Embryonic facial prominence (tissue), 1 donor: ENCODE measurements around the gene SNX25.
"Not testable (repeated sequence)": the region's sequence is repeated elsewhere in the genome, so short reads cannot be mapped to it uniquely, and the experiment has no call there.

ENCODE experiments used
- DNase-seq: peaks from one replicate; pipeline ENCODE4 v3.0.0-alpha.2; 2016; ENCODE audit errors: extremely low spot score

SNX25 gene

DNA sequence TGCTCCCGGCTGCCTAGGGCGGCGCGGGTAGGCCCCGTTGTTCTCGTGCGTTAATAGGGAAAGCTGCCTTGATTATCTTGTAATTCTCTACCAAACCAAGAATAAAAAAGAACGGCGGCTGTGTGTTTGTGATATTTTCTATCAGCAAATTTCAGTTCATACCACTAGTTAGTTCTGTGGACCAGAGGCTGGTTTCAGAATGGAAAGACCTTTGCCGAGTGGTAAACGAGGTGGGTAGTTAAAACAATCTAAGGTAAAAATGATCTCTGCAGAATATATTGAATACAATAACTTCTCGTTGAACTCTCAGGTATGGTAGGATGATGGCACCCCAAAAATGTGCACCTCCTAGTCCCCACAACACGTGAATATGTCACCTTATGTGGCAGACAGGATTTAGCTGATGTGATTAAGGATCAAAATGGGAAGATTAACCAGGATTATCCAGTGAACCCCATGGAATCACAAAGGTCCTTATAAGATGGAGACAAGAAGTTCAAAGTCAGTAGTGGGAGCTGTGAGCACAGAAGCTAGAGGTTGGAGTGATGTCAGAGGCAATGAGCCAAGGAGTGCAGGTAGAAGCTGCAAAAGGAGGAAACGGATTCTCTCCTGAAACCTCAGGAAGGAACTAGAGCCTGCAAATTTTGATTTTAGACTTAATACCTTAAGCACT, 5.0 kb upstream of the SNX25 start:
- DNase-seq = no peak

DNA sequence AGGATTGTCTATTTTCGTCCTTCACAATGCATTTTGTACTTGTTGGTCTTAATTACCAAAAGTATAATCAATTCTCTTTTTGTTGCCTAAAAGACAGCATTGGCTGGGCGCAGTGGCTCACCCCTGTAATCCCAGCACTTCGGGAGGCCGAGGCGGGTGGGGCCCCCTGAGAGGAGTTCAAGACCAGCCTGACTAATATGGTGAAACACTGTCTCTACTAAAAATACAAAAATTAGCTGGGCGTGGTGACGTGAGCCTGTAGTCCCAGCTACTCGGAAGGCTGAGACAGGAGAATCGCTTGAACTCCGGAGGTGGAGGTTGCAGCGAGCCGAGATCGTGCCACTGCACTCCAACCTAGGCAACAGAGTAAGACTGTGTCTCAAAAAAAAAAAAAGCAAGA, 4.3 kb upstream of the SNX25 start:
- not testable (repeated sequence) for DNase-seq

DNA sequence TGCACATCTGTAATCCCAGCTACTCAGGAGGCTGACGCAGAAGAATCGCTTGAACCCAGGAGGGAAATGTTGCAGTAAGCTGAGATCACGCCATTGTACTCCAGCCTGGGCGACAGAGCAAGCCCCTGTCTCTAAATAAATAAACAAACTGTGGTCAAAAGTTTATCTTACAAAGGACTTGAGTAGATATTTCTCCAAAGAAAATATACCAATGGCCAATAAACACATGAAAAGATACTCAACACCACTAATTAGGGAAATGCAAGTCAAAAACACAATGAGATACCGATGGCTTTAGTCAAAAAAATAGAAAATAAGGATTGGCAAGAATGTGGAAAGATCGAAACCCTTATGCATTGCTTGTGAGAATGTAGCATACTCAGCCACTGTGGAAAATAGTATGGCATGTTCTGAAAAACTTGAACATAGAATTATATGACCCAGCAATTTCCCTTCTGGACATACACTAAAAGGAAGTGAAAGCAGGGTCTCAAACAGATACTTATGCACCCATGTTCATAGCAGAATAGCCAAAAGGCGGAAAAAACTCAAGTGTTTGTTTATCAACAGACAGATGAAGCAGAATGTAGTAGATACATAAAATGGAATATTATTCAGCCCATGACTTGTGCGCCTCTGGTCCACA, 3.6 kb upstream of the SNX25 start:
- DNase-seq = no peak

DNA sequence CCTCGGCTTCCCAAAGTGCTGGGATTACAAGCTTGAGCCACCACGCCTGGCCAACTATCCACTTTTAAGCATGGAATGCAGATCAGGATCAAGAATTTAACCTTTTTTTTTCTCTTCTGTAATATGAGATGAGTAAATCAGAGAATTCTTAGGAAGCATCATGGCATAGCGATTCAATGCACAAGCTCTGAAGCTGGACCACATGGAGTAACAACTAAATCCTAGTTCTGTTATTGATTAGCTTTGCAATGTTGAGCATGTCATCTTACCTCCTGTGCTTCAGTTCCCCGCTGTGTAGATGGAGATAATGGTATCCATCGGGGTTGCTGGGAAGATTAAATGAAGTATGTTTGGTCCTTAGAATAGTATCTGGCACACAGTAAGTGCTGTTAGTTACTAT, 1.9 kb upstream of the SNX25 start:
- DNase-seq = no peak

DNA sequence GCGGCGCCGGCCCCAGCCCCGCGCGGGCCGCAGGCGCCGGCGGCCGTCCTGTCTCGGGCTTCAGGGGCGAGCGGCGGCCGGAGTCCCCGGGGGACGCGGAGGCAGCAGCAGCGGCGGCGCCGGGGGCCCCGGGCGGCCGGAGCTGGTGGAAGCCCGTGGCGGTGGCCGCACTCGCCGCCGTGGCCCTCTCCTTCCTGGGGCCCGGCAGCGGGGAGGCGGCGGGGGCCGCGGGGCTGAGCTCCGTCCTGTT, 379 bp downstream of the SNX25 start:
- not testable (repeated sequence) for DNase-seq

DNA sequence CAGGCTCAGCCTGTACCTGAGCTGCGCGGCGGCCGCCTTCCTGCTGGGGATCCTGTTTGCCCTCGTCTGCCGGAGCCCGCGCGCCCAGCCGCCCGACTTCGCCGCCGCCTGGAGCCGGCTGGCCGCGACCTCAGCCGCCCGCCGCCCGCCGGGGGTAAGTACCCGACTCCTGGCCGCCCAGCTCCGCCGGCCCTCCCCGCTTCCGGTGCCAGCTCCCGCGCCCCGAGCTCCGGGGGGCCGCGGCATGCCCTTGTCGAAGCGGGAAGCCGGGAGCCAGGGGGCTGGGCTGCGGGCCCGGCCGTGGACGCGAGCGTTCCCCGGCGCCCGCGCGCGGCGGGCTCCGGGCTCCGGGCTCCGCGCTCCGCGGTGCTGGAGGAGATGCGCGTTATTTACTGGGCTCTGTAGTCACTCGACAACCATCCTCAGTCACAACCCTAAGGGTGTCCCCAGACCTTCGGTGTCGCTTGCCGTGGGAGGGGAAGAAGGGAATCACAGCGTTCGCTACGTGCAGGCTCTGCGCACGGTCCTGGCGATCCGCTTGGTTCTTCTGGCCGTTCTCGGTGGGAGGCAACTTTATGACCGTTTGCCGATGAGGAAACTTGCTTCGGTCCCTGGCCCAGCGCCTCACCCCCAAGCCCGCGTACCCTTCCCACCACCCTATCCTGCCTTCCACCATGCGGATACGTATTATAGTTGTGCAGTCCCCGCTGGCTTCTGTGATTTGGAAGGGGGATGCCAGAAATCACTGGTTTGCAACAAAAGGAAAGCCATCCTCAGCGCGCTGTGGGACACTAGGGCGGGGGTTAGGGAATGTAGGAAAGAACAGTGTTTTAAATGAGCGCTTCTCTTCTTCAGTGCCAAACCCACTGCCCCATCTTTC, 944 bp downstream of the SNX25 start:
- DNase-seq = no peak

DNA sequence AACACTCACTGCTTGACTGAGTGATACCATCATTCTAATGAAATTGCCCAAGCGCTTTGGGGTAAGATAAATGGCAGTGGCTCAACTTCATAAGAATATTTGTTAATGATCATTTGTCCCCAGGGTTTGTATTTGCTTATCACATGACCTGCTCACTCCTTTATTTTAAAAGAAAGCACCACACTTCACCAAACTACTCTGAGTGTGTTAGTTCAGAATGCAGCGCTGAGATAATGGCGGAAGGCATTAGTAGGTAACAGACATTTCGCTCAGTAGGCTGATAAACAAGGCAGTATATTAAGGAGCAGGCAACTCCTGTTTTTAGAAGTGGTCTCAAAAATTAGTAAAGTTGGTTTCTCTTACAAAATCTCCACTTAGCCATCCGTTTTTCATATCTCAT, 1.6 kb downstream of the SNX25 start:
- no peak for DNase-seq

DNA sequence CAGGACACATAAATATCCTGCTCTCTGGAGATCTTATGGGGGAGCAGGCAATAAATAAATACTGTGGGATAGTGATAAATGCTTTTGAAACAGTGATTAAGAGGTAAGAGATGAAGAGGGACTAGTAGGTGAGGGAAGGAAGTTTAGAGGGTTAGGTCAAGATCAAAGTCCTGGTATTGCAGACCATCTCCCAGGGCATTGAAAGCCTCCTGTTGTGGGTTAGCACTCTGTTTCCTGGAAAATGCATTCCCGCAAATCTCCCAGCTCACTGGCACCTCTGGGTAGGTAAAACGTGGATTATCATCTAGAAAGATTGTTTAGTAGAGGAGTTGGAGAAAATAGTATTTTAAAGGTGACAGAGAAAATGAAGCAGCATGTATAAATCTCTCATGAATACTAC, 2.2 kb downstream of the SNX25 start:
- no peak for DNase-seq

DNA sequence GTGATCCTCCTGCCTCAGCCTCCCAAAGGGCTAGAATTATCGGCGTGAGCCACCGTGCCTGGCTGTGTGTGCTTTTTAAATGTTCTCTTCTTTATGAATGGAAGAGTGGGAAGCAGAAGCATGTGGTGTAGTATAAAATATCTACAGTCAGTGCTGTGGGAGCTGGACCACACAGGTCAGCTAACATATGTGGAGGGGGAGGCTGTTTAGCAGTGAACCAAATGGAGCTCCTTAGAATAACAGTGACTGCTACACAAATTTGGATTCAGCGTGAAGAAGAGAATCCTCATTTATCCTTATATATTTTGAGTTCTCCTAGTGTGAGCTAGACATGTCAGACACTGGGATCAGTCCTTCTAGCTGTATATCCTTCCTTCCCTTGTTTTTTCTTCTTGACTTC, 3.2 kb downstream of the SNX25 start:
- no peak for DNase-seq

DNA sequence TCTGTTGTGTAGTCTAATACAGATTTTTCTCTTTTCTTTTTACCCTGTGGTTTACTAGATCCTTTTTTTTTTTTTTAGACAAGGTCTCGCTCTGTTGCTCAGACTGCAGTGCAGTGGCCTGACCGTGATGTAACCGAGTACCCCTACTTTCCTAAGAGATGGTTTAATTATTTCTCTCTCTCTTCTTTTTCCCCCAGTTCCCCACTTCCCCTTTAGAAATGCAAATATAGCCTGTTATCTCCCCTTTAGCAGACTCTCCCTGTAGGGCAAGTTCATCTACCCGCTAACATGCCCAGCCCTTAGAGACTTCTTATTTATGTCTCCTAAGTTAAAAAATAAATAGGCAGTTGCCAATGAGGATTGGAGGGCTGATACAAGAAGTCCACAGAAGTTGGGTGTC, 4.5 kb downstream of the SNX25 start:
- DNase-seq = no peak

DNA sequence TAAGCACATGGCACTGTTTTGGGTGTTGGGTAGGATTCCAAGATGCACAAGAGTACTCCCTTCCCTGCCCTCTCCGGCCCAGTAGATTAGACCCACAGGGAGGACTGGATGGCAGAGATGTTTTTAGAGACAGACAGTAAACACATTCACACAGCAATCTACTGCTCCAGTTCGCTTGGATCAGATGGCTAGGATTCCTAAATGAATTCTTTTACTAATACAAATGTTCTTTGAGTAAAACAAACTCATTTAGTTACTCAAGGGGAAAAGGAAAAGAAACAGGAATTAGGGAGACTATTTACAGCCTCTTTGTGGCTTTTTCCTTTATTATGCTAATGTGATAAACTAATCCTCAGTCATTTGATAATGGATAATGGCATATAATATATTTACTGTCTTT, 5.9 kb downstream of the SNX25 start:
- no peak for DNase-seq

DNA sequence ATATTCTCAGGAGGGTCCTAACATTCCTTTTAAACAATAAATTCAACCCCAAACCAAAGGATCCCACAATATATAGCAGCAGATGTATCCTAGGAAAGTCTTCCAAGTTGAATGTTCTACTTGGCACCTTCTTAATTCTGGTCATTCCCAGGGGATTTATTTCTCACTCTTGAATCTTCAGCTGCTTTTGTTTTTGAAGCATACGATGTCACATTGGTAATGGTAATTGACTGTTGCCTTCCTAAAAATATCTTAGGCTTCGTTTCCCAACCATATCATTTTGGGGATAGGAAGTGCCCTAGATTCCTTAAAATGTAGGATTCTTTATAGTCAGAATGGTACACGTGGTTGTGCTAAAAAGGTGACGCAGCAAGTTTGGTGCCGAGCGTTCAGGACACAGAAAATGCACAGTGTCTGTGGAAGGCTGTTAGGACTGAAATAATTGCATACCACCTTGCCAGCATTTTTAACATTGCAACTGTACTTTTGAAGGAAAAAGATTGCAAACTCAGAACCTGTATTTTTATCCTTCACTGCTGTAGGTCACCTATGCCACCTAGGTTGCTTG, 8.1 kb downstream of the SNX25 start:
- DNase-seq = no peak

DNA sequence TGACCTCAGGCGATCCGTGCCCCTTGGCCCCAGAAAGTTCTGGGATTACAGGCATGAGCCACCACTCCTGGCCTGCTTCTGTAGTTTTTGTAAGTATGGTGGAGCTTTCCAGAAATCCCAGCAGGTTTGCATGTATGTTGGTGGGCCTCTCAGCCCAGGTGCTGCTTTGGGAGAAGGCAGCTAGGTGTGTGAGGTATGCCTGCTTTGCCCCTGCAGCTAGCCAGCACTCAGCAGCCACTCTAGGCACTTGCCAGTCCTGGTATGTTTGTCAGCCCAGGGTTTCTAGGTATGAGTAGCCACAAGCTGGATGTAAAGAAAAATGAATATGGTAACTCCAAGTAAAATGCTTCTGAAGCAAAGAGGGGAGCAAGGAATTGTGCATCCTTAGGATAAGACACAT, 8.9 kb downstream of the SNX25 start:
- DNase-seq = no peak

DNA sequence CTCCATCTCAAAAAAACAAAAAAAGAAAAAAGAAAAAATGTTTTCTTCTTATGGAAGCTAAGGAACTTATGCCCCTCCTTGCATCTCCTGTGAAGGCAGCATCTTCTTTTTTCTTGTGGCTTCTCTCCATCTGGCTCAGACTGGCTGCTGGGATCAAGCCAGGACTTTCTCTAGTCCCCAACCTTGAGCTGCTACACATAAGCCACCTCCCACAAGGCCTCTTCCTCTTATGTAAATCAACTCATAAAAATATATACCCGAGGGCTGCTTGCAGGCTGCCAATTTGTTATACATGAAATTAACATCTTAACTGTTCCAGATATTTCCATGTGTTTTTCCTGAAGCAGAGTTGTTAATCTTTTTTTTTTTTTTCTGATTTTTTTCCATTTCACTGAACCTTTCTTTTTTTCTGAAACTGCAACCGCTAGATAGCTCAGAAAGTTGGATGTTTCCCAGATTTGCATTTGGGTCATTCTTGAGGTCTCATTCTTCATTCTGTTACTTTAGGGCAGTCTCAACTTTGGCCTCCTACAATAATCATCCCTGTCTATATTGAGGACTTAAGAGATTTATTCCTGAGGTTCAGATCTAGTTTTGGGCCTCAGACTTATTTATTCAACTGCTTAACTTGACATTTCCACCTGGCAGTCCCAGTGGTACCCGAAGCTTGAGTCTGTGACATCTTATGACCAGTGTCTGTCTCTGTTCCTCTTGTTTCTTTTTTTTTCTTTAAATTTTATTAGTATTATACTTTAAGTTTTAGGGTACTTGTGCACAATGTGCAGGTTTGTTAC, 10.3 kb downstream of the SNX25 start:
- peak; percentile 63 for DNase-seq

DNA sequence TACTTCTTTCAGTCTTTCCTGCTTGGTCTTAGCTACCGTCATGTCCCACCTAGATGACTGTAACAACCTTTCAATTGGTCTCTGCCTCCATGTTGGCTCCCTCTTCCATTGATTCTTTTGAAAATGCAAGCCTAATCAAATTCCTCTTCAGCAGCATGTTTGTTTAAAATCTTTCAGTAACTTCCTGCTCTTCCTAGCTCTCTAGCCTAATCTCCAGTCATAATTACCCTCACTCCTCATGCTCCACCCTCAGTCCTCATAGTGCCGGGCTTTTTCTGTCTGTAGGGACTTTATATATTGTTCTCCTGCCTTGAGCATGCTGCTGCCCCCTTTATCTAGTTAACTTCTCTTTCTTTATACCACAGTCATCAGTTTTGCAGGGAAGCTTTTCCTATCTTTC, 12.1 kb downstream of the SNX25 start:
- no peak for DNase-seq

DNA sequence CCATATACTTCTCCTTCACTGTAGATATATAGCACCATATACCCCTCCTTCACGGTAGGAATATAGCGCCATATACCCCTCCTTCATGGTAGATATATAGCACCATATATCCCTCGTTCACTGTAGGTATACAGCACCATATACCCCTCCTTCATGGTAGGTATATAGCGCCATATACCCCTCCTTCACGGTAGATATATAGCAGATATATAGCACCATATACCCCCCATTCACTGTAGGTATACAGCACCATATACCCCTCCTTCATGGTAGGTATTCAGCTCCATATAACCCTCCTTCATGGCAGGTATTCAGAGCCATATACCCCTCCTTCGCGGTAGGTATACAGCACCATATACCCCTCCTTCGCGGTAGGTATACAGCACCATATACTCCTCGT, 12.5 kb downstream of the SNX25 start:
- DNase-seq = no peak

DNA sequence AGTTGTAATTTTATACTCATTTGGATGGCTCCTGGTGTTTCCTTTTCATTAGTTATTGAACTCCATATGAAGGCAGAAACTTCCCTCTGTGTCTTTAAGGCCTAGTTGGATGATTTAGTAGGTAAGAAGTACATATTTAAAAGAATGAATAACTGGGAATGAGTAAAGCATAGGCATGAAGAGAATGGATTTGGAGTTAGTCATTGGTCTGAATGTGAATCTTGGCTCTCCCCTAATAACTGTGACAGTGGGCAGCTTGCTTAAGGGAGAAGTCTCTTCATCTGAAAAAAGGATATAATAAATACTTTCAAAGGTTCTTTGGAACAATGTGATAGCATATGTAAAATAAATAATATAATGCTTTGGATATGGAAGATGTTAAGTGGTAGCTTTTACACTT, 13.2 kb downstream of the SNX25 start:
- no peak for DNase-seq

DNA sequence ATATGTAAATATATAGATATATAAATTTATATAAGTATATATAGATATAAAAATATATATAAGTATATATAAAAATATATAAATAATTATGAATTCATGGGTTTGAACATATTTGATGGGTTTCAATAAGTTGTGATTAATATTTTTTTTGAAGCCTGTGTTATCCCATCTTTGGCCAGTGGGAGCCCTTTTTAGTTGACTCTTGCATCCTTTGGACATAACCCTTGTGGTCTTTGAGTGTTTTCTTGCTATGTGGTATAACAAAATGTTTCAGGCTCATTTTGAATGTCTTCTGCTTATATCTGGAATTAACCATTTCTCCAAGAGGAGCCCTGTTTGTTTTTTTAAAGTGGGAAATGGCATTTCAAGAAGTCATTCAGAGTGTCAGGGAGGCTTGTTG, 15.2 kb downstream of the SNX25 start:
- no peak for DNase-seq

DNA sequence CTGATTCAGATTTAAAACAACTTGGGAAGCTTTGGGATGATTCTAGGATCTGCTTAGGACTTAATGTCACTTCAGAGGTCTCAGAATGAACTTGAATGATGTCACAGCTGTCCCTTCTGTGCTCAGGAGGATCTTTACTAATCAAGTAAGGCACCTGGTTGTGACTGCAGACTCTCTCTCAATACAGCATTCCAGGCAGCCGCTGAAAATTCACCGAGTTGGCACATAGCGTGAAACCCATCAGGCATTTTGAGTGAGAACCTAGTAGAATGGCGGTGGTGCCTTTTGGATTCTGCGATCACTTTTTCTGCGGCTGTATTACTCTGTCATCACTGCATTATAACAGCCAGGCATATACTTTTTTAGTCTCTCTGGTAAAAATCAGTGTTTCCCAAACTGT, 16.5 kb downstream of the SNX25 start:
- DNase-seq = no peak

DNA sequence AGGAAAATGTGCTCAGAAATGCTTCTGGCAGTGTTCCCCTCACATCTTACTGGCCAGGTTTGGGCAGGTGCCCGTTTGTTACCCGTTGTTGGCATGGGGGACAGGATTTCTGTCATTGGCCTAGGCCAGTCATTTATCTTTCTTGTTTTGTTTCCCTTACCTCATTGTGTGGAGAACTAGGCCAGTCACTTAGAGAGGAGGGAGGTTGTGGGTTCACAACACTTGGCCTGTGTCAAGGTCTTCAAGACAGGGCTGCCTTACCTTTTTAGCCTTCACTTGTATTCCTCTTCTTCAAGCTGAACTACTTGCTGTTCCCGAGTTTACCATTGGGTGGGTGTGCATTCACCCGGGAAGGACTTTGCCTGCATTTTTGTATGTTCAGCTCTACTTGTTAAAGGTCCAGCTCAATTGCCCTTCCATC, 17.7 kb downstream of the SNX25 start:
- DNase-seq = no peak

DNA sequence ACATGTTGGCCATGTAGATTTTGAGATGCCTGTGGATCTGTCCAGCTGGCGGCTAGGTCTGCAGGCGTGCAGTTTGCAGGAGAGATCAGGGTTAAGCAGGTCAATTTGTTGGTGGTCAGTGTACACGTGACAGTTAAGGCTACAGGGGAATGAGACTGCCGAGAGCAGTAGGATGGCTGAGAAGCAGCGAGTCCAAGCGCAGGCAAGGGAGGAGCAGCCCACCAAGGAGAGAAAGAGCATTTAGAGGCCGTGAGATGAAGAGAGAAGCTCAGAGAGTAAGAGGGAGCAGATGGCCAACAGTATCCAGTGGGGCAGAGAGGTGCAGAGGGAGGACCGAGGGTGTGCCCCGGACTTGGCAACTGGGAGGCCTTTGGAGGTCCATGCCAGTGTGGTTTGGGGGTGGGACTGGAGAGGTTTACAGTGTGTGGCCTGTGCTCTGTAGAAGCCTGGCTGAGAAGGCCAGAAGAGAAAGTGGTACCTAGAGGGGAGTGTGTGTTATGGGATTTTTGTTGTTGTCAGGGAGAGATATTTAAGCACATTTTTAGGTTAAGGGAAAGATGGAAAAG, 18.4 kb downstream of the SNX25 start:
- no peak for DNase-seq
